Activated naive CD8-positive, alpha-beta T cell (primary cell): ENCODE results near the gene CAMK2D.

Experiments
- H3K27ac Mint-ChIP-seq: one replicate; pipeline ENCODE4 v1.8.0; 2021; ENCODE audit warnings: mixed read lengths
- H3K27me3 Mint-ChIP-seq: one replicate; pipeline ENCODE4 v1.8.0; 2021; ENCODE audit warnings: mixed read lengths
- H3K36me3 Mint-ChIP-seq: one replicate; pipeline ENCODE4 v1.8.0; 2021; ENCODE audit warnings: mixed read lengths
- H3K4me1 Mint-ChIP-seq: one replicate; pipeline ENCODE4 v1.8.0; 2021; ENCODE audit warnings: low read depth, mixed read lengths
- H3K4me3 Mint-ChIP-seq: one replicate; pipeline ENCODE4 v1.8.0; 2021; ENCODE audit warnings: mild to moderate bottlenecking, mixed read lengths
- H3K9me3 Mint-ChIP-seq: one replicate; pipeline ENCODE4 v1.8.0; 2021; ENCODE audit warnings: low read depth, mixed read lengths

The CAMK2D gene

DNA sequence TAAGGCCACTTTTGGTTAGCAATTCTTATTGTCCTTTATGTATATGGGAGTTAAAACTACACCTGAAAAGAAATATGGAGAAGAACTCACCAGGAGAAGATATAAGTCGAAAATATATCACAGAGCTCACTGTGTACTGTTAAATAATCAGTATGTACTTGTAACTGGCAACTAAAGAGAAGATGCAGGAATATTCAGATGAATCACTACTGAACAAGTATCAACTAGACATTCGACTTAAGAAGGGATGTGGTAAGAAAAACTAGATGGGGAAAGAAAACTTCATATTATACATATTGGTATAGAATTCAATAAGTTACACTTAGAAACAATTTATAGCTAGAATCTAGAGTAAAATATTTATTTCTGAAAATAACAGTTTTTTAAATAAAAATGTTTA lies 230.0 kb downstream of the CAMK2D start:
- H3K9me3 Mint-ChIP-seq: no peaks in the 10 kb centered on the region
- H3K36me3 Mint-ChIP-seq: peaks cover 40% of the 10 kb centered on the region
- no peak overlapping the region for H3K27ac Mint-ChIP-seq
- H3K27me3 Mint-ChIP-seq: no peaks in the 10 kb centered on the region
- no peak overlapping the region for H3K4me3 Mint-ChIP-seq
- peaks cover 6% of the 10 kb centered on the region for H3K4me1 Mint-ChIP-seq

DNA sequence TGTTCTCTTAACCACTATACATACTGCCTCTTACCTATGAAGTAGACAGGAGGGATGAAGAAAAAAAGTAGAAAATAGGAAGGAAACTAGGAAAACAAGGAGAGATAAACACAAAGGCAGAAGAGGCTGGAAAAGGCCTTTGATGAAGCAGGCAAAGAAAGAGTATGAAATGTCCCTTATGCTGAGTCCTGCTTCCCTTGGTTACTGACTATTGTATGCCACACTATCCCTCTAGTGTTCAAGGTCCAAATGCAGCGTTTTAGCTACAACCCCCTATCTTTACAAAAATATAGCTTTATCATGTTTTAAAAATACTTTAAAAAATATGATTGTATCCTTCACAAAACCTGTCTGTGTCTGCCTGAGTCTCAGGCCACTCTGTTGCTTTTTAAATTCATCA lies 233.1 kb downstream of the CAMK2D start:
- Mint-ChIP-seq H3K36me3 (peaks cover 42% of the 10 kb centered on the region), H3K4me3 (no peak overlapping the region), H3K9me3 (no peaks in the 10 kb centered on the region), H3K27me3 (no peaks in the 10 kb centered on the region), H3K27ac (no peak overlapping the region), H3K4me1 (peaks cover 11% of the 10 kb centered on the region)

DNA sequence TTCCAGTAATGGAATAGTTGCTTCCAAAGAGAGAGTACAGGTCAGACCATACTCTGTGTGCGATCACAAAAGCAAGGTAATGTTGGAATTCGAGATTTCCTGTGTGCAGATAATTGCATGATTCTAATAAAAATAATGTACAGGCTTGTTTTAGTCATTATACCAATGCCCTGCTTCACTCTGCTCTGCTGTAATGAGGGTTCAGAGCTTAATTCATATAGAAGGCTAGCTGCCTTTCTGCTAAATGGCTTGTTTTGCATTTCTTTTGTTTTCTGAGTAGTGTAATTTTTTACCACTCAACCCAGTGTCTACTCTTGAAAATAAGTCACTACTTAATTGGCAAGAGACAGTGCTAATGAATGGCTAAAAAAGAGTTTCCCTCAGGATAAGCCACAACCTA lies 236.0 kb downstream of the CAMK2D start:
- no peak overlapping the region for H3K27ac Mint-ChIP-seq
- H3K4me3 Mint-ChIP-seq: no peak overlapping the region
- H3K9me3 Mint-ChIP-seq: no peaks in the 10 kb centered on the region
- peaks cover 37% of the 10 kb centered on the region for H3K36me3 Mint-ChIP-seq
- peaks cover 15% of the 10 kb centered on the region for H3K4me1 Mint-ChIP-seq
- H3K27me3 Mint-ChIP-seq: no peaks in the 10 kb centered on the region

DNA sequence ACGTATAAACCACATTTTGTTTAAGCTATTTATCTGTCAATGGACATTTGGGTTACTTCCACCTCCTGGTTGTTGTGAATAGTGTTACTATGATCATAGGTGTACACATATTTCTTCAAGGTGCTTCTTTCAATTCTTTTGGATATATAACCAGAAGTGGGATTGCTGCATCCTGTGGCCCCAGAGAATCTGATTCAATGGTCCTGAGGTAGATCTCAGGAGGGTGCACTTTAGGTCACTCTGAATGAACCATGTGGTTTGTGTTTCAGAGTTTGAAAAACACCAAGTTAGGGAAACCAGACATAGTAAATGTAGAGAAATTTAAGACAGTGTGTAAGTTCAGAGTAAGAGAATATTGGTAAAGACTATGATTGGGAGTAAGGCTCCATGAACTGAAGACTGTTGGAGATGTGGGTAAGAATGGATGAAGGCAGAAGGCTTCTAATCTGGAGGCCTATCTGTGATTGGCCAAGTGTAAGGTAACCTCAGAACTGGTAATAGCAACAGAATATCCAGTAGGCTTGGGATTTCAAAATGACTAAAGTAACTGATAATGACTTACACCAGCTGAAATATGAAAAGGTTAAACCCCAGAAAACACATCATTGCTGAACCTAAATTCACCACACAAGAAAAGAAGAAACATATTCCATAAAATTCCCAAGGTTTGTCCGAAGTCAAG lies 236.9 kb downstream of the CAMK2D start:
- peaks cover 35% of the 10 kb centered on the region for H3K36me3 Mint-ChIP-seq
- no peaks in the 10 kb centered on the region for H3K27me3 Mint-ChIP-seq
- H3K9me3 Mint-ChIP-seq: no peaks in the 10 kb centered on the region
- peak overlapping the region; percentile 84 for H3K27ac Mint-ChIP-seq
- peaks cover 15% of the 10 kb centered on the region for H3K4me1 Mint-ChIP-seq
- H3K4me3 Mint-ChIP-seq: no peak overlapping the region

DNA sequence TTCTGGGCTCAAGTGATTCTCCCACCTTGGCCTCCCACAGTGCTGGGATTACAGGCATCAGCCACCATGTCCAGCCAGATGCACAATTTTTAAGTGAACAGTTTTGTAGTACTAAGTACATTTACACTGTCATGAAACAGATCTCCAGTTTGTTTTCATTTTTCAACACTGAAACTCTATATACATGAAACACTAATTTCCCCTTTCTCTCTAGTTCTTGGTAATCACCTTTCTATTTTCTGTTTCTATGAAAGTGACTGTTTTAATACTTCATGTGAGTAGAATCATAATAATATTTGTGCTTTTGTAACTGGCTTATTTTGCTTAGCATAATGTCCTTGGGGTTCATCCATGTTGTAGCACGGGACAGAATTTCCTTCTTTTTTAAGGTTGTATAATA lies 237.4 kb downstream of the CAMK2D start:
- Mint-ChIP-seq H3K4me1 (peaks cover 16% of the 10 kb centered on the region), H3K36me3 (peaks cover 35% of the 10 kb centered on the region), H3K9me3 (no peaks in the 10 kb centered on the region), H3K27ac (peak overlapping the region; percentile 84), H3K4me3 (no peak overlapping the region), H3K27me3 (no peaks in the 10 kb centered on the region)

DNA sequence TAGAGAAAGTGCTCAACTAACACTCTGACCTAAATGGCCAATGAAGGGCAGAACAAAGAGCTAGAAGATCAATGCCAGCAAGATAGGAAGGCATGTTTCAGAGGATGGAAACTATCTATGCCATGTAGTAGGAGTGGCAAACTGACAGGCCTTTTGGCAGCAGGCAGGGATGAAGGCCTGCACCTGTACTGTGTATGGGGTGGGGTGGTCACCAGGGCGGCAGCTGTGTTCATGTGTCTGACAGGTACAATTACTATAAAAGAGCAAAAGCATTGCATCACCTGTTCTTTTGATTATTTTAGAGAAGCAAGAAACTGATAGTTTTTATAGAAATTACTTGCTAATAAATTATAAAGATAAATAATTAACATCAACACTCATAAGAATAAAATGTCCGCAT lies 239.1 kb downstream of the CAMK2D start:
- no peak overlapping the region for H3K4me3 Mint-ChIP-seq
- H3K4me1 Mint-ChIP-seq: peaks cover 18% of the 10 kb centered on the region
- no peaks in the 10 kb centered on the region for H3K9me3 Mint-ChIP-seq
- H3K27ac Mint-ChIP-seq: peak overlapping the region; percentile 56
- H3K27me3 Mint-ChIP-seq: no peaks in the 10 kb centered on the region
- peaks cover 36% of the 10 kb centered on the region for H3K36me3 Mint-ChIP-seq

DNA sequence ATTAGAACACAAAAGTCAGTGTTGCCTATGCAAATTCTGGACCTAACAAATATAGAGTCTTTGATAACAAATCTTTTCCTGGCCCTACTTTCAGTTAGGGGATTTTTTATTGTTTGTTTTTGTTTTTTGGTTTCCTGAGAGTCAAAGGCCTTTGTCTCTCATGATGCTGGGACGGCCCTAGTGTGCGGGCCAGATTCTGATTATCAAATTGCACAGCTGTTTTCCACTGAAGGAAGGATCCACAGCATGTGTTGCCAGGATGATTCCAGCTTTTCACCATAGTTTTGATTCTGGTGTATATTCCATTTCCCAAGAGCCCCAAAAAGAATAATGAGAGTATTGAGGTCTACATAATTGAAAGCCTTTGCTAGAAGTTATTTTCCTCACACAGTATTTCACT lies 248.2 kb downstream of the CAMK2D start:
- Mint-ChIP-seq H3K9me3 (no peaks in the 10 kb centered on the region), H3K27me3 (no peaks in the 10 kb centered on the region), H3K4me1 (no peaks in the 10 kb centered on the region), H3K36me3 (peaks cover 24% of the 10 kb centered on the region), H3K27ac (no peak overlapping the region), H3K4me3 (no peak overlapping the region)

DNA sequence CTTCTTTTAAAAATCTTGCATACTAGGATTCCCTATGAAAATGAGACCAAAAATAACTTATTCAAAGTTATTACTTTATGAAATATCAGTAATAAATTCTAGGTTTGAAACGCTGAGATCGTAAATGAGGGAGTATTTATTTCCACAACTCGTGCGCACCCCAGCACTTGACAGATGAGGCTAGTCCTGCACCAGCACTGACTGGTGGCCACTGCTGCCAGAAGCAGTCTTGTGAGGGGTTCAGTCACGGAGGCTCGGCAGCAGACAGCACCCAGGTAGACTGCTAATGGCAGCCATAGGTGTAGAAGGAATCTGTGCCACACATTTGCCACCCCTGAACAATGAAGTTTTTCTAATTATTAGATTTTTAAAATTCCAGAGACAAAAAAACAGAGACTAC lies 248.7 kb downstream of the CAMK2D start:
- H3K27ac Mint-ChIP-seq: no peak overlapping the region
- H3K4me1 Mint-ChIP-seq: no peaks in the 10 kb centered on the region
- H3K9me3 Mint-ChIP-seq: no peaks in the 10 kb centered on the region
- H3K27me3 Mint-ChIP-seq: no peaks in the 10 kb centered on the region
- H3K4me3 Mint-ChIP-seq: no peak overlapping the region
- peaks cover 27% of the 10 kb centered on the region for H3K36me3 Mint-ChIP-seq

DNA sequence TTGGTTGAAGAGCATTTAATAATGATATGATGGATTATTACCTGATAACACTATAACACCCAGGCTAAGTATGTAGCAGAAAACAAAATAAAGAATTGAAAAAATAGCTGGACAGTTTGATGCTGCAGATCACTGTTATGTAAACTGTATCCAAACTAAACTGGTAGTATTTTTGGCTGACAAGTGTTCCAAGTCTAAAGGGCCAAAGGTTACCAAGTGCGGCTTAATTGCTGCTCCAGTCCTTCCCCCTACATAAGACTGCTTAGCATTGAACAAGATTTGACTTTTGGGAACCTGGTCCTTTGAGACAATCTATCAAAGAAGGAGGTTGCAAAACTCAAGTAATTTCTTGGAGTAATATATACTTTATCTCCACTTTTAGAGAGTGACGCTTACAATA lies 249.6 kb downstream of the CAMK2D start:
- Mint-ChIP-seq H3K27ac (no peak overlapping the region), H3K9me3 (no peaks in the 10 kb centered on the region), H3K36me3 (peaks cover 27% of the 10 kb centered on the region), H3K4me1 (no peaks in the 10 kb centered on the region), H3K4me3 (no peak overlapping the region), H3K27me3 (no peaks in the 10 kb centered on the region)

DNA sequence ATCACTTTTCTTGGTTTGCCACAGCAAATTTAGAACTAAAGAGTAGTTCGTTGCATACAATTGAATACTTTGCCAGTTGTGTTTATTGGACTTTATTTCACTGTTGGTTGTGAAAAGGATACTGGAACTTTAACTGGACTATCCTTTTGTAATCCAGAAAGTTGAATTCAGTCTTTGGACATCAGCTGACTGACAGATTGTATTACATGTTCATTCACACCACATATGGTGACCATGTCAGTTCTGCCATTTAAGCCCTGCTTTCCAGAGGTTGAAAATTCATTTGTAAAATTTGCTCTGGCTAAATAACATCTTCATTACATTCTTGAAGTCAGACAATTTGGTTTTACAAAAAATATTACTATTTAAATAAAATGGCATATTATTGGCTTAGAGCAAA lies 251.7 kb downstream of the CAMK2D start:
- no peaks in the 10 kb centered on the region for H3K27me3 Mint-ChIP-seq
- H3K9me3 Mint-ChIP-seq: no peaks in the 10 kb centered on the region
- no peak overlapping the region for H3K4me3 Mint-ChIP-seq
- peaks cover 30% of the 10 kb centered on the region for H3K36me3 Mint-ChIP-seq
- H3K4me1 Mint-ChIP-seq: no peaks in the 10 kb centered on the region
- no peak overlapping the region for H3K27ac Mint-ChIP-seq

DNA sequence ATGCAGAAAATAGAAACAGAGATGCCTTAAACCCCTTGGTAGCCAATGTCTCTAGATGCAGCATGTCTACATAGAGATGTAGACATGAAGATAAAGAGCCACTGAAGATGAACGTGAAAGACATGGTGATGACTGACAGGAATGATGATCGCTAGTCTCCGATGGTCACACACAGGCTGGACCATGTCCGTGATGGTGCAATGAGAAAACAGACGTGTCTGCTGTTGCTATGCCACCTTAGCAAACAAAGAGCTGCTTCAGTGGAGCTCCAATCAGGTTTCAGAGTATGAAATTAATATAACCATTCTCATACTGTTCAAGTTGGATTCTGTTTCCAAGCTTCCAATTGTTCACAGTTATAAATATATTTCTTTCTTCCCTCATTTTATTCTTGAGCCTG lies 256.5 kb downstream of the CAMK2D start:
- H3K27ac Mint-ChIP-seq: no peak overlapping the region

DNA sequence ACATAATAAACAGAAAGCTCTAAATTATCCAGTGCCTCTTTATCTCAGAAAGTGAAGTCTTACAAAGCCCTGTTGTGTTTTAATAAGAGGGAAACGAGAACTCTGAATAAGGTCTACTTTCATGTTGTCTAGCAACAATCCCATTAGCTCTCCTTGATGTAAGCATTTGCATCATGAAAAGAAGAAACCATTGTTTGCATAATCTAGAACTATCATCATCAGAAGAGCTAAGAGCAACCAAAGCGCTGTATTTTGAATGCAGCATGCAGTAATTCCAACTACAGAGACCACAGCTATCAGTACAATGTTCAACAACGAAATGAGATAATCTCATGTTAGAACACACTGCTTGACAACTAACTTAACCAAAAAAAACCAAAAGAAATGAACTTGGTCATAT lies 257.1 kb downstream of the CAMK2D start:
- Mint-ChIP-seq H3K9me3 (no peaks in the 10 kb centered on the region), H3K4me1 (peaks cover 2% of the 10 kb centered on the region), H3K4me3 (no peak overlapping the region), H3K27ac (no peak overlapping the region), H3K27me3 (no peaks in the 10 kb centered on the region), H3K36me3 (peaks cover 33% of the 10 kb centered on the region)

More for the DNA sequence above, 256.5 kb downstream of the CAMK2D start:
- Mint-ChIP-seq H3K4me3 (no peak overlapping the region), H3K4me1 (peaks cover 2% of the 10 kb centered on the region), H3K9me3 (no peaks in the 10 kb centered on the region), H3K36me3 (peaks cover 29% of the 10 kb centered on the region), H3K27me3 (no peaks in the 10 kb centered on the region)

DNA sequence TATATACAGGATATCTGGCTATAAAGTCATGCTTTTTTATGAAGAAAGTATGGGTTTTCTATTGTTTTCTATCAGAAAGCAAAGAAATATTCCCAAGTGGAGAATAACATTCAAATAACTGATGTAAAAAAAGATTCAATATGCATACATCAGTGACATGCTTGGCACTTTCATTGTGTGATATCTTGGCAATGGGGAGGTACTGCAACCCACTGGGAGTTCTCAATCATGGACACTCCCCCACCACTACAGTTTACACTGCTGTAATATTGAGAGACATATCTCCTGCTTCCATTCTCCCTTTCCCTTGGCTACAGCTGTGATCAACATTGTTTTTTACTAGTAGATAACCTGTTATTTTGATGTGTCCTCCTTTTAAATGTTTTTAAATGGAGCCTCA lies 257.8 kb downstream of the CAMK2D start:
- Mint-ChIP-seq H3K27me3 (no peaks in the 10 kb centered on the region), H3K27ac (no peak overlapping the region)

DNA sequence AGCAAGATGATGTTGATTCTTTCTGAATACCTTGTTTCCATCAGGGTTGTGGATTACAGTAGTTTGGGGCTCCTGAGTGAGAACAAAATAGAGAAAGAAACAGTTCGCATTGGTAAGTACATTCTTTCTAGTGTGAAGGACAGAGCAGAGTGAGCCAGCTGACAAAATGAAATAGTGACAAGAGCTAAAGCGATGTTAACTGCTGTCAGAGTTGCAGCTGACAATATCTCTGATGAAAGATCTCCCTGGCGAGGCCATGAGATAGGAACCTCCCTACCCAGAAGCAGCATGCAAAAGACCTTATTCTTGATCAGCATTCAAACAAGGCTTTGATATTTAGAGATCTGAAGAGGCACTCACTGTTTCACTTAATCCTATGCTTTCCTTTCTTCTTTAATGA lies 258.6 kb downstream of the CAMK2D start:
- Mint-ChIP-seq H3K27ac (no peak overlapping the region), H3K4me1 (peaks cover 2% of the 10 kb centered on the region), H3K4me3 (no peak overlapping the region), H3K9me3 (no peaks in the 10 kb centered on the region), H3K36me3 (peaks cover 27% of the 10 kb centered on the region), H3K27me3 (no peaks in the 10 kb centered on the region)

More for the DNA sequence above, 257.8 kb downstream of the CAMK2D start:
- H3K36me3 Mint-ChIP-seq: peaks cover 33% of the 10 kb centered on the region
- peaks cover 2% of the 10 kb centered on the region for H3K4me1 Mint-ChIP-seq
- H3K4me3 Mint-ChIP-seq: no peak overlapping the region
- H3K9me3 Mint-ChIP-seq: no peaks in the 10 kb centered on the region

DNA sequence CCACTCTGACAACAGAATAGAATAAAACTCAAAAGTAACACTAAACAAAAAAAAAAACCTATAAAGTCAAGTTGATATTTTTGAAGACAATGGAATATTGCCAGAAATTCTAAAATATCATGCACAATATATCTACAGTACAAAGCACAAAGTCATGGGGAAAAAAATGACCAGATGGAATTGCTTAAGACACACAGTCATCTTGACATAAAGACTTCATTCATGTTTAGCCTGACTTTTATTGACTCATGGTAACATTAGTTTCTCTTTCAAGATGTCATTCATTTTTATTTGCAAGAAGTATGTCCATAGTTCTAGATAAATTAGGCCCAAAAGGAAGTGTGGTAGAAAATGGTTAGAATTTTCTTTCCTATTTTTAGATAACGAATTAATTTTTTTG lies 259.1 kb downstream of the CAMK2D start:
- H3K4me3 Mint-ChIP-seq: no peak overlapping the region
- H3K27me3 Mint-ChIP-seq: no peaks in the 10 kb centered on the region
- H3K27ac Mint-ChIP-seq: no peak overlapping the region
- H3K36me3 Mint-ChIP-seq: peaks cover 32% of the 10 kb centered on the region
- peaks cover 2% of the 10 kb centered on the region for H3K4me1 Mint-ChIP-seq
- no peaks in the 10 kb centered on the region for H3K9me3 Mint-ChIP-seq

DNA sequence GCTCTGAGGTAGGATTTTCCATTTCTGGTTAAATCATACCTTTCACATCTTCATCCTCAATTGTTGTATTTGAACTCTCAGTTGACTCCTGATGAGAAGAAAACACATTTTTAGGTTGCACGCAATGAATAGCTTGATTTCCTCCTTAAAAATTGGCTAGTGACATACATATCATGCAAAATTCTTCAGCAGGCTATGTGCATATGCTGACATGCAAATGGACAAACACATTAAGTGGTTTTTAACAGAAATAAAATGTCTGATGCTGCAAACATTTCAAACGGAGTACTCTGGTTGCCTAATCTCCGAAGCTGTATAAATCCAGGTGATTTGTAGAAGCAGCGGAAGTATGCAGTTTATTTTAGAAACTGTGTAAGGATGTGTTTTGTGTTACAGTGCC lies 261.1 kb downstream of the CAMK2D start:
- Mint-ChIP-seq H3K4me3 (no peak overlapping the region), H3K9me3 (no peaks in the 10 kb centered on the region), H3K27ac (no peak overlapping the region), H3K27me3 (no peaks in the 10 kb centered on the region), H3K4me1 (peaks cover 2% of the 10 kb centered on the region), H3K36me3 (peaks cover 44% of the 10 kb centered on the region)
